IMR-90 (cell line): ENCODE measurements around the gene NOS3. TPM values are rescaled to one million over a fixed set of nuclear protein-coding genes. Genes with fewer than 3 reads are reported as not detected.

Experiments
- ATAC-seq: fragments of 200-7000 bp; cut with Tn5 transposase; 2 replicates; pipeline ENCODE4 v1.9.1; 2020; ENCODE audit warnings: low read depth, mild to moderate bottlenecking, moderate library complexity
- BruUV-seq: library from RNA; stranded (reverse); fragments of 400-500 nt; replicated peaks from 2 replicates; lab custom pipeline; 2021; lab: Mats Ljungman, UMichigan
- CTCF ChIA-PET: fragments of 300-600 bp; formaldehyde crosslinking; extraction: SDS; loops from one replicate; lab custom pipeline; 2021; ENCODE audit warnings: antibody characterized with exemption; lab: Yijun Ruan, JAX
- POLR2A ChIA-PET: fragments of 300-600 bp; sonication (Branson Sonifier 250); formaldehyde crosslinking; loops from one replicate; lab custom pipeline; 2022; ENCODE audit warnings: antibody characterized with exemption; ENCODE audit not compliant: unreplicated experiment; lab: Charles Lee
- DNase-seq: peaks from one replicate; pipeline ENCODE4 v3.0.0; 2013
- H2AFZ ChIP-seq: replicated peaks from 2 replicates; pipeline ENCODE3; 2013; ENCODE audit warnings: low read length, mild to moderate bottlenecking; ENCODE audit not compliant: poor library complexity
- H2AK5ac ChIP-seq: 2 replicates; pipeline ENCODE4 v1.6.1; 2013; ENCODE audit warnings: low read depth, low read length, inconsistent platforms
- H2AK9ac ChIP-seq: replicated peaks from 2 replicates; pipeline ENCODE3; 2013; ENCODE audit warnings: mild to moderate bottlenecking, low read depth, low read length, moderate library complexity; ENCODE audit not compliant: poor library complexity
- H2BK120ac ChIP-seq: 2 replicates; pipeline ENCODE4 v1.6.1; 2013; ENCODE audit warnings: low read depth, low read length, inconsistent platforms
- H2BK15ac ChIP-seq: 3 replicates; pipeline ENCODE4 v1.6.1; 2013; ENCODE audit warnings: low read depth, low read length, inconsistent platforms
- H2BK20ac ChIP-seq: 2 replicates; pipeline ENCODE4 v1.6.1; 2013; ENCODE audit warnings: low read depth, mild to moderate bottlenecking, inconsistent platforms, low read length, moderate library complexity
- H2BK5ac ChIP-seq: 2 replicates; pipeline ENCODE4 v1.6.1; 2013; ENCODE audit warnings: mild to moderate bottlenecking, low read depth, low read length, inconsistent platforms; ENCODE audit not compliant: poor library complexity, severe bottlenecking
- H3K14ac ChIP-seq: replicated peaks from 2 replicates; pipeline ENCODE4 v1.6.1; 2013; ENCODE audit warnings: low read depth, low read length, inconsistent platforms
- H3K18ac ChIP-seq: 2 replicates; pipeline ENCODE4 v1.6.1; 2013; ENCODE audit warnings: low read depth, low read length, control low read depth
- H3K23ac ChIP-seq: 2 replicates; pipeline ENCODE4 v1.6.1; 2013; ENCODE audit warnings: low read depth, low read length, inconsistent platforms
- H3K27ac ChIP-seq: 2 replicates; pipeline ENCODE4 v1.5.1; 2013; ENCODE audit warnings: mild to moderate bottlenecking, control low read depth, low read length; ENCODE audit not compliant: insufficient read depth
- H3K27me3 ChIP-seq: 2 replicates; pipeline ENCODE4 v1.6.1; 2013; ENCODE audit warnings: low read length; ENCODE audit not compliant: control insufficient read depth, insufficient read depth
- H3K36me3 ChIP-seq: 2 replicates; pipeline ENCODE4 v1.6.1; 2013; ENCODE audit warnings: low read length, mixed read lengths; ENCODE audit not compliant: control insufficient read depth, insufficient read depth
- H3K4ac ChIP-seq: 2 replicates; pipeline ENCODE4 v1.6.1; 2013; ENCODE audit warnings: low read depth, low read length, inconsistent platforms
- H3K4me1 ChIP-seq: 2 replicates; pipeline ENCODE4 v1.6.1; 2013; ENCODE audit warnings: low read length, mixed read lengths; ENCODE audit not compliant: control insufficient read depth, insufficient read depth
- H3K4me2 ChIP-seq: 2 replicates; pipeline ENCODE4 v1.6.1; 2013; ENCODE audit warnings: low read depth, mild to moderate bottlenecking, control low read depth, low read length, moderate library complexity
- H3K4me3 ChIP-seq: 2 replicates; pipeline ENCODE4 v1.5.1; 2013; ENCODE audit warnings: low read depth, mild to moderate bottlenecking, control low read depth, low read length, moderate library complexity; ENCODE audit not compliant: insufficient read depth
- H3K56ac ChIP-seq: 2 replicates; pipeline ENCODE4 v1.6.1; 2013; ENCODE audit warnings: low read length, inconsistent platforms; ENCODE audit not compliant: insufficient read depth; ENCODE audit errors: extremely low read depth
- H3K79me1 ChIP-seq, 2 experiments: 2 replicates each; pipeline ENCODE4 v1.6.1; 2013; ENCODE audit warnings: low read length in 2 of 2, inconsistent platforms in 1 of 2, low read depth in 1 of 2
- H3K9ac ChIP-seq: 2 replicates; pipeline ENCODE4 v1.6.1; 2013; ENCODE audit warnings: low read depth, low read length, control low read depth
- H3K9me1 ChIP-seq: 2 replicates; pipeline ENCODE4 v1.6.1; 2013; ENCODE audit warnings: low read length, inconsistent platforms; ENCODE audit not compliant: insufficient read depth
- H3K9me3 ChIP-seq: 2 replicates; pipeline ENCODE4 v1.6.1; 2013; ENCODE audit warnings: low read length; ENCODE audit not compliant: control insufficient read depth, insufficient read depth
- H4K20me1 ChIP-seq: 2 replicates; pipeline ENCODE4 v1.6.1; 2013; ENCODE audit warnings: low read length, inconsistent platforms; ENCODE audit not compliant: insufficient read depth
- H4K5ac ChIP-seq: 2 replicates; pipeline ENCODE4 v1.6.1; 2013; ENCODE audit warnings: mild to moderate bottlenecking, low read depth, low read length, control low read depth
- H4K8ac ChIP-seq, 2 experiments: 2 replicates each; pipeline ENCODE4 v1.6.1; 2013; ENCODE audit warnings: low read depth in 2 of 2, low read length in 2 of 2, control low read depth in 1 of 2, inconsistent platforms in 1 of 2
- H4K91ac ChIP-seq: 2 replicates; pipeline ENCODE4 v1.6.1; 2013; ENCODE audit warnings: low read depth, low read length, inconsistent platforms; ENCODE audit not compliant: insufficient read depth
- BHLHE40 ChIP-seq: fragments of 150-350 bp; IDR thresholded peaks from 2 replicates; pipeline ENCODE4 v1.6.1; 2016; ENCODE audit warnings: mild to moderate bottlenecking, low read depth, low read length
- CEBPB ChIP-seq: IDR thresholded peaks from 2 replicates; pipeline ENCODE4 v1.6.1; 2012; ENCODE audit warnings: low read depth, low read length, improper control_type of control experiment
- CHD1 ChIP-seq: IDR thresholded peaks from 2 replicates; pipeline ENCODE4 v1.6.1; 2012; ENCODE audit warnings: low read depth, low read length, improper control_type of control experiment
- FOS ChIP-seq: fragments of 150-350 bp; IDR thresholded peaks from 2 replicates; pipeline ENCODE4 v1.6.1; 2016; ENCODE audit warnings: low read depth, low read length
- MAFK ChIP-seq: IDR thresholded peaks from 2 replicates; pipeline ENCODE4 v1.6.1; 2012; ENCODE audit warnings: low read depth, low read length, improper control_type of control experiment
- MAZ ChIP-seq: IDR thresholded peaks from 2 replicates; pipeline ENCODE4 v1.6.1; 2012; ENCODE audit warnings: low read depth, mild to moderate bottlenecking, low read length, improper control_type of control experiment, moderate library complexity, borderline replicate concordance
- MXI1 ChIP-seq: IDR thresholded peaks from 2 replicates; pipeline ENCODE4 v1.6.1; 2012; ENCODE audit warnings: low read depth, mild to moderate bottlenecking, low read length, moderate library complexity, borderline replicate concordance
- NFE2L2 ChIP-seq: fragments of 150-350 bp; IDR thresholded peaks from 2 replicates; pipeline ENCODE4 v1.6.1; 2016; ENCODE audit warnings: low read depth, mild to moderate bottlenecking, low read length
- POLR2A ChIP-seq: IDR thresholded peaks from 2 replicates; pipeline ENCODE4 v1.6.1; 2012; ENCODE audit warnings: mild to moderate bottlenecking, low read depth, low read length
- RAD21 ChIP-seq: IDR thresholded peaks from 2 replicates; pipeline ENCODE4 v1.6.1; 2012; ENCODE audit warnings: low read length, improper control_type of control experiment
- RCOR1 ChIP-seq: IDR thresholded peaks from 2 replicates; pipeline ENCODE4 v1.6.1; 2012; ENCODE audit warnings: mild to moderate bottlenecking, low read length, improper control_type of control experiment; ENCODE audit not compliant: insufficient replicate concordance
- RFX5 ChIP-seq: IDR thresholded peaks from 2 replicates; pipeline ENCODE4 v1.8.0; 2012; ENCODE audit warnings: low read depth, mild to moderate bottlenecking, low read length, moderate library complexity
- SMC3 ChIP-seq: fragments of 150-350 bp; IDR thresholded peaks from 2 replicates; pipeline ENCODE4 v1.6.1; 2016; ENCODE audit warnings: low read depth, mild to moderate bottlenecking, antibody characterized with exemption, low read length, moderate library complexity
- WGBS, 2 experiments: methylation state at CpG; one replicate each; pipeline versions ENCODE4 v1.1.5 to v1.1.7; 2013; ENCODE audit warnings: missing lambda C conversion rate in 2 of 2; ENCODE audit not compliant: insufficient read length in 1 of 2; ENCODE audit errors: extremely low coverage in 2 of 2; 5-methylcytosine and 5-hydroxymethylcytosine counted together
- dilution Hi-C: fragments of 300-500 bp; cut with HindIII; formaldehyde crosslinking; loops from one replicate; pipeline ENCODE4 v1.14.3; 2018; ENCODE audit warnings: low sequenced_read_pairs; ENCODE audit not compliant: unreplicated experiment
- in situ Hi-C: fragments of 300-500 bp; cut with MboI; formaldehyde crosslinking; loops from 3 replicates; pipeline ENCODE4 v1.14.3; 2019; ENCODE audit warnings: low sequenced_read_pairs, inconsistent platforms, mixed read lengths
- intact Hi-C: fragments of 100-400 bp; cut with micrococcal nuclease; formaldehyde crosslinking; loops from 2 replicates; pipeline ENCODE4 v1.10.0; 2022
- polyA plus RNA-seq, 3 experiments: library from polyadenylated mRNA; depleted of rRNA; stranded (reverse); fragments of >200 nt; gene quantifications; 2 replicates each; pipeline ENCODE4 v1.2.3, GENCODE V29; 2012; ENCODE audit warnings: low replicate concordance in 1 of 3
- total RNA-seq: library from RNA; depleted of rRNA; stranded (reverse); fragments of >200 nt; gene quantifications from 2 replicates; pipeline ENCODE4 v1.2.3, GENCODE V29; 2012
- TF ChIP-seq, protein P1 (sequence below): fragments of 150-350 bp; IDR thresholded peaks from 2 replicates; pipeline ENCODE4 v1.6.1; 2016; ENCODE audit warnings: low read depth, mild to moderate bottlenecking, low read length, moderate library complexity, borderline replicate concordance
- TF ChIP-seq, protein P2 (sequence below): fragments of 150-350 bp; IDR thresholded peaks from 2 replicates; pipeline ENCODE4 v1.6.1; 2017; ENCODE audit warnings: mild to moderate bottlenecking, antibody characterized with exemption, low read length, low read depth
- TF ChIP-seq, protein P3 (sequence below): conservative IDR thresholded peaks from 2 replicates; pipeline ENCODE4 v1.5.1; 2012; ENCODE audit warnings: mild to moderate bottlenecking, low read depth, low read length, improper control_type of control experiment

The NOS3 gene
- total and polyA plus RNA-seq, 2 of the 4 experiments (the other 2 are of a cell fraction) = 0.72 to 2.0 TPM

DNA sequence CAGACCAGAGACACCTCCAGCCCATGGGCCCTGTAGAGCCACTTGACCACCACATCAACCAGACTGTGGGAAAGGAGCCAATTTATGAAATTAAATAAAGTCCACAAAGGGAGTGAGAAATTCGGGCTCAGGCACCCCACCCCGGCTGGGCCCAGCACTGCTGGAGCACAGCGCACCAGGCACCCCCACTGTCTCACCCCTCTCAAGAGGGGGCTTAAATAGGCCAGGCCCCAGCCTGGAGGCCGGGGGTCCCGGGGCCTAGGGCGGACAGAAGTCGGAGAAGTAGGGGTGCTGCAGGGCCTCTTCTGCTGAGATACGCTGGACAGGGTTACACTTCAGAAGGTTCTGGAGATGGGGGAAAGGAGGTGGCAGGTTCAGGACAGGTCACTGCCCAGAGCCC is 62.9 kb downstream of the NOS3 start:
- H2AFZ ChIP-seq = no peak overlapping the region
- H3K79me1 ChIP-seq = peaks cover 8 to 21% of the 10 kb centered on the region in 2 experiments
- no peak overlapping the region for H2BK15ac ChIP-seq
- H4K20me1 ChIP-seq = peaks cover 5% of the 10 kb centered on the region; the same call in 1 of the 2 replicates
- POLR2A ChIA-PET = no interaction called here
- in situ Hi-C loops = no loop called here
- no peak overlapping the region for H3K56ac ChIP-seq
- H3K27ac ChIP-seq = no peak overlapping the region
- H2BK120ac ChIP-seq = no peak overlapping the region
- no peak overlapping the region for H3K4me3 ChIP-seq
- H3K23ac ChIP-seq = no peak overlapping the region
- no TSS peak for BruUV-seq
- no peaks in the 10 kb centered on the region for H3K9me3 ChIP-seq
- DNase-seq (no peak), ATAC-seq (no peak)
- no peak overlapping the region for H3K4ac ChIP-seq
- TF ChIP-seq MAZ (no peak), FOS (no peak), CHD1 (no peak), RCOR1 (no peak), RFX5 (no peak), POLR2A (no peak), BHLHE40 (no peak), NFE2L2 (no peak), MXI1 (no peak), MAFK (no peak), SMC3 (no peak), CEBPB (no peak), RAD21 (no peak)
- TF ChIP-seq, protein P1, sequence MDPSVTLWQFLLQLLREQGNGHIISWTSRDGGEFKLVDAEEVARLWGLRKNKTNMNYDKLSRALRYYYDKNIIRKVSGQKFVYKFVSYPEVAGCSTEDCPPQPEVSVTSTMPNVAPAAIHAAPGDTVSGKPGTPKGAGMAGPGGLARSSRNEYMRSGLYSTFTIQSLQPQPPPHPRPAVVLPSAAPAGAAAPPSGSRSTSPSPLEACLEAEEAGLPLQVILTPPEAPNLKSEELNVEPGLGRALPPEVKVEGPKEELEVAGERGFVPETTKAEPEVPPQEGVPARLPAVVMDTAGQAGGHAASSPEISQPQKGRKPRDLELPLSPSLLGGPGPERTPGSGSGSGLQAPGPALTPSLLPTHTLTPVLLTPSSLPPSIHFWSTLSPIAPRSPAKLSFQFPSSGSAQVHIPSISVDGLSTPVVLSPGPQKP = no peak
- TF ChIP-seq, protein P2, sequence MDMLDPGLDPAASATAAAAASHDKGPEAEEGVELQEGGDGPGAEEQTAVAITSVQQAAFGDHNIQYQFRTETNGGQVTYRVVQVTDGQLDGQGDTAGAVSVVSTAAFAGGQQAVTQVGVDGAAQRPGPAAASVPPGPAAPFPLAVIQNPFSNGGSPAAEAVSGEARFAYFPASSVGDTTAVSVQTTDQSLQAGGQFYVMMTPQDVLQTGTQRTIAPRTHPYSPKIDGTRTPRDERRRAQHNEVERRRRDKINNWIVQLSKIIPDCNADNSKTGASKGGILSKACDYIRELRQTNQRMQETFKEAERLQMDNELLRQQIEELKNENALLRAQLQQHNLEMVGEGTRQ = no peak
- TF ChIP-seq, protein P3, sequence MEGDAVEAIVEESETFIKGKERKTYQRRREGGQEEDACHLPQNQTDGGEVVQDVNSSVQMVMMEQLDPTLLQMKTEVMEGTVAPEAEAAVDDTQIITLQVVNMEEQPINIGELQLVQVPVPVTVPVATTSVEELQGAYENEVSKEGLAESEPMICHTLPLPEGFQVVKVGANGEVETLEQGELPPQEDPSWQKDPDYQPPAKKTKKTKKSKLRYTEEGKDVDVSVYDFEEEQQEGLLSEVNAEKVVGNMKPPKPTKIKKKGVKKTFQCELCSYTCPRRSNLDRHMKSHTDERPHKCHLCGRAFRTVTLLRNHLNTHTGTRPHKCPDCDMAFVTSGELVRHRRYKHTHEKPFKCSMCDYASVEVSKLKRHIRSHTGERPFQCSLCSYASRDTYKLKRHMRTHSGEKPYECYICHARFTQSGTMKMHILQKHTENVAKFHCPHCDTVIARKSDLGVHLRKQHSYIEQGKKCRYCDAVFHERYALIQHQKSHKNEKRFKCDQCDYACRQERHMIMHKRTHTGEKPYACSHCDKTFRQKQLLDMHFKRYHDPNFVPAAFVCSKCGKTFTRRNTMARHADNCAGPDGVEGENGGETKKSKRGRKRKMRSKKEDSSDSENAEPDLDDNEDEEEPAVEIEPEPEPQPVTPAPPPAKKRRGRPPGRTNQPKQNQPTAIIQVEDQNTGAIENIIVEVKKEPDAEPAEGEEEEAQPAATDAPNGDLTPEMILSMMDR = no peak
- CTCF ChIA-PET = interaction anchor here (0.6 kb wide), 1 partner anchor 368 kb away, joined by 5 read pairs; no protein-coding TSS in a partner anchor
- H3K36me3 ChIP-seq = no peaks in the 10 kb centered on the region
- dilution Hi-C loops = no loop called here
- intact Hi-C loops = no loop called here
- no peak overlapping the region for H3K18ac ChIP-seq
- no peak overlapping the region for H4K5ac ChIP-seq
- H4K91ac ChIP-seq = no peak overlapping the region
- peaks cover 7% of the 10 kb centered on the region; the same call in 1 of the 2 replicates for H3K9me1 ChIP-seq
- H2AK5ac ChIP-seq = no peak overlapping the region
- no peak overlapping the region for H3K9ac ChIP-seq
- H3K4me2 ChIP-seq = no peak overlapping the region
- no CpG with 5 or more reads among the region's 8 CpGs for WGBS, 2 experiments
- peaks cover 11% of the 10 kb centered on the region for H3K4me1 ChIP-seq
- H3K27me3 ChIP-seq = no peaks in the 10 kb centered on the region; the same call in 1 of the 2 replicates
- no peak overlapping the region for H3K14ac ChIP-seq
- H2BK5ac ChIP-seq = no peak overlapping the region
- H4K8ac ChIP-seq = no peak overlapping the region
- no peak overlapping the region for H2BK20ac ChIP-seq
- no peak overlapping the region for H2AK9ac ChIP-seq
